Mucosa of gallbladder (tissue), 1 donor: Measurements from ENCODE around the gene UGT1A7. TPM values are rescaled to one million over a fixed set of nuclear protein-coding genes. Genes with fewer than 3 reads are reported as not detected.
A peak's percentile ranks its signal among the peaks of the same experiment; 100 is the strongest.

Experiments used
- DNase-seq: peaks from one replicate; pipeline ENCODE4 v3.0.0-alpha.2; 2020; ENCODE audit warnings: low spot score
- total RNA-seq: library from RNA; stranded (reverse); gene quantifications from one replicate; pipeline ENCODE4 v1.2.1, GENCODE V29; 2021
- donor health status: DM: no; HTN: no; CAD: no.

Gene UGT1A7
- total RNA-seq, 1 donor from 2014 or later, result 2.2 TPM

- DNase-seq, result peak; percentile 28
These were observed 78.3 kb downstream of the UGT1A7 start, which contains the start of gene UGT1A1 for GRCh38 chr2:233760043-233760442. Gene UGT1A1, plus strand, starts transcription at chr2:233760270. Its CDS starts 18 bp downstream, at chr2:233760288.

- no peak for DNase-seq
These were observed 79.5 kb downstream of the UGT1A7 start for GRCh38 chr2:233761040-233761769.

GRCh38 chr2:233764264-233764663, 82.6 kb downstream of the UGT1A7 start:
- peak; percentile 14 for DNase-seq

GRCh38 chr2:233764761-233765160, 83.1 kb downstream of the UGT1A7 start:
- DNase-seq, result no peak

GRCh38 chr2:233766416-233766815, 84.7 kb downstream of the UGT1A7 start:
- DNase-seq, result no peak

- no peak for DNase-seq
These were observed 86.4 kb downstream of the UGT1A7 start for GRCh38 chr2:233768076-233768475.

GRCh38 chr2:233769260-233769659, 87.6 kb downstream of the UGT1A7 start:
- DNase-seq, result no peak

GRCh38 chr2:233772153-233772552, 90.5 kb downstream of the UGT1A7 start:
- DNase-seq, result no peak

- DNase-seq, result no peak
These were observed 90.9 kb downstream of the UGT1A7 start for GRCh38 chr2:233772583-233772982.

GRCh38 chr2:233773854-233774253, 92.2 kb downstream of the UGT1A7 start:
- DNase-seq, result no peak

- no peak for DNase-seq
These were observed 93.7 kb downstream of the UGT1A7 start for GRCh38 chr2:233775414-233775813.

- DNase-seq, result no peak
These were observed 96.3 kb downstream of the UGT1A7 start, which contains the start of gene MROH2A for GRCh38 chr2:233778030-233778429. Gene MROH2A, plus strand, starts transcription at chr2:233778330. Its CDS starts 1,029 bp downstream, at chr2:233779359.

GRCh38 chr2:233779722-233780121, 98.0 kb downstream of the UGT1A7 start:
- DNase-seq, result no peak

GRCh38 chr2:233780771-233781170, 99.1 kb downstream of the UGT1A7 start:
- no peak for DNase-seq

- no peak for DNase-seq
These were observed 107.9 kb downstream of the UGT1A7 start for GRCh38 chr2:233789554-233789953.

GRCh38 chr2:233791151-233791882, 109.6 kb downstream of the UGT1A7 start:
- no peak for DNase-seq

- no peak for DNase-seq
These were observed 110.2 kb downstream of the UGT1A7 start for GRCh38 chr2:233791883-233792329.

GRCh38 chr2:233792720-233793119, 111.0 kb downstream of the UGT1A7 start:
- DNase-seq, result no peak

GRCh38 chr2:233793465-233794127, 111.9 kb downstream of the UGT1A7 start:
- no peak for DNase-seq

GRCh38 chr2:233794128-233794658, 112.5 kb downstream of the UGT1A7 start:
- DNase-seq, result no peak

GRCh38 chr2:233795735-233796171, 114.1 kb downstream of the UGT1A7 start:
- no peak for DNase-seq

- DNase-seq, result no peak
These were observed 114.6 kb downstream of the UGT1A7 start for GRCh38 chr2:233796254-233796653.
